Inflammatory macrophage treated with lipopolysaccharide for 1 hour (primary cell): ENCODE data around the gene RNF43.

Experiments used
- DNase-seq, 2 donors: peaks; one replicate each; pipeline ENCODE4 v3.0.0-alpha.2; 2020 to 2022

The RNF43 gene

DNA sequence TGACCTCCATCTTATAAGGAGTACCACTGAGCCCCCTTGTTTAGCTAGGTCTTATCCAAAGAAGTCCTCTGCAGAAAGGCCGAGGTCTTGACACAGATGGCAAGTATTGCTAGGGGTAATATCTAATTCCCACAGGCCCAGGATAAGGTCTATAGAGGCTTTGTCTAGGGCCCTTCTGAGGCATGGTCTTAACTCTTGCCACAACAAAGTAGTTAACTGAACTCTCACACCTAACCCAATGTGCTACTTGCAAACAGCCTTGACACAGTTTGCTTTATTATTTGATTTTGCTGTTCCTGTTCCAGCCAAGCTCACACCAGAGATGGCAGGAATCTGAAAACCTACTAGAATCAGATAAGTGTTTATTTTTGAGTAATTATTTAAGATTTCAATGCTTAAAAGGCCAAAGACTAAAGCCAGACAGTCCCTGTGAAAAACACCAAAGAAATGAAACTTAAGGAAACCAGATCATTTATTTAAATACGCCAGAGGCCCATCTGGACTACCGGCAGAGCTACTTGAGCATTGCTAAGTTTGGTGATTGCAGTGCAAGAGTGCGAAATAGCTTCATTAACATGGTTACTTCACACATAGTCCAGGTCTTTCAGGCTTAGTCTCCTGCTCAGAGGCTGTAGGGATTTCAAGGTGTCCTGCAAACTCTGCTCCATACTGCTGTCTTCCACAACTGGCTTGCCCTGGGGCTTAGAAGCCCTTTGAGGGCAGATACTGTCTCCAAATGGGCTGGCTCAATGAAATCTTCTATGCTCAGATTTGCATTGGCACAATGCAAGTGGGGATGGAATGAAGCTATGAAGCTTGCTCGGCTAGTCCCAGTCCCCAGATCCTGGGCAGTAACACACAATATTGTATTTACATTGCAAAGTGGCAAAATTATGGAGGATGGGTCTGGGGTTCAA lies 36.9 kb downstream of the RNF43 start:
- no peak for DNase-seq

DNA sequence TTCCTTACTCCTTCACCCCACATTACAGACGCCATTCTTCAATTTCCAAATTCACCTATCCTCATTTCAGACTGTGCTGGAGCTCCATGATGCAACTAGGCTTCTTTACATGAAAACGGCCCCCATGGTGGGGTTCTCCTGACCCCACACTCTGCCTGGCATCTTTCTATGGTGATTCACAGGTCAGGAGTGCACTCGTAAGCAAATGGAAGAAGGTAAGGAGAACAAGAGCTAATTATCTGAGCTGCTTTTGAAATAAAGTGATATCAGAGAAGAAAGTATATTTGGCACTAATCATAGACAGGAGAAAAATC lies 37.9 kb downstream of the RNF43 start:
- no peak for DNase-seq

GRCh38 chr17:58378733-58379510 lies 38.4 kb downstream of the RNF43 start:
- DNase-seq = no peak

GRCh38 chr17:58377661-58378060 lies 39.7 kb downstream of the RNF43 start:
- DNase-seq = no peak

- peak; percentile 25 to 29 for DNase-seq
Observed at GRCh38 chr17:58377093-58377601, 40.2 kb downstream of the RNF43 start.

DNA sequence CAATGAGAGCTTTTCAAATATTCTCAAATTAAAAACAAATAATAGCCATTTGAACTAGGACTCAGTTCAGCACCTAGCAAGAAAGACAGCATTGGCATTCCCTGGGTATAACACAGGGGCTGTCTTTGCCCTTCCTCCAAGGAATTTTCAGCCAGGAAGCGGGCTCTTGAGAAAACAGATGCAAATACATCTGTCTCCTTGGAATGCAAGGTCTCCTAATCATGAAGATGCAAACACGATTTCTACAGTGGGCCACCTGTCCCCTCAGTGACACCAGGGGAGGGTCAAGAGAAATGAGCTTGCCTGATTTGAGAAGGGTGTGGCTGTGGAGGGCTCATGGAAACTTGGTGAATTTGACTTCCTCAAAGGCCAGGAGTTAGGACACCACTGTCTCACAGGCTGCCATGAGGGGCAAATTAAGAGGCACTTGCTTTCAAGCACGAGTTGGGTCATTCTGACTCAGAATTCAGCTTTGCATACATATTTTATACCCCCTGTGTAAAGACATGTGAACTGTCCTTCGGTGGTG lies 40.8 kb downstream of the RNF43 start:
- peak; percentile 61 to 67 for DNase-seq

DNA sequence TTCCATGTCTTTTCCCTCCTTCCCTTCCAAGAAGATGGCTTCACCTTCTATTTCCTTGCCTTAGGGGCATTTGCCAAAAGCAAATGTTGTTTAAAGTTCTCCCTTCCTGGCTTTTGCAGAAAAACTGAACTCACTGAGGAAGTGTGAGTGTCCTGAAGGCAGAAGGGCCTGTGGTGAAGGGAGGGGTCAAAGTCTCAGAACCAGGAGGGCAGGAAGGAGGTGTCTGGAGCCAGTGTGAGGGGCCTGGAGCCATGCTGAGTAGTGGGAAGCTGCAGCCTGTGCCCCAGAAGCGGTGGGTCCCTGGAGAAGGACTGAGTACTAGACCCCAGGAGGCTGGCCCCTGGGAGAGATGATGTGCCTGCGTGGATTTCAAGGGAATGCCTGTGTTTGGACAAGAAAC lies 41.5 kb downstream of the RNF43 start:
- DNase-seq = no peak

DNA sequence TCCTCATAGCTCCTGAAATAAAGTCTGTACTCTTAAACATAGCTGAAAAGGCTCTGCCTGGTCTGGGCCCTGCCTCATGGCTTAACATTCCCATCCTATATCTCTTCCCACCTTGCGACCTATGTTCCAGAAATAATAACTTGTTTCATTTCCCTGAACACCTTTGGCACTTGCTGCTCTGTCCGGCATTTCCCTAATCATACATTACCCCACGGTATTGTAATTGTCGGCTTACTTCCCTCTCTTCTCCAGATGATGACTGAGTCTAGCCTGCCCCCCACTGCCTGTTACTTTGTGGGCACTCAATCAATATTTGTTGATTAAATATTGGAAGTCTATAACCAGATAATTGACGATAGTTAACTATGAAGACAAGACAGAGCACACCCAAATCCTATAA lies 42.1 kb downstream of the RNF43 start:
- DNase-seq = peak; percentile 19 to 39

GRCh38 chr17:58373923-58374322 lies 43.4 kb downstream of the RNF43 start:
- DNase-seq = no peak

DNA sequence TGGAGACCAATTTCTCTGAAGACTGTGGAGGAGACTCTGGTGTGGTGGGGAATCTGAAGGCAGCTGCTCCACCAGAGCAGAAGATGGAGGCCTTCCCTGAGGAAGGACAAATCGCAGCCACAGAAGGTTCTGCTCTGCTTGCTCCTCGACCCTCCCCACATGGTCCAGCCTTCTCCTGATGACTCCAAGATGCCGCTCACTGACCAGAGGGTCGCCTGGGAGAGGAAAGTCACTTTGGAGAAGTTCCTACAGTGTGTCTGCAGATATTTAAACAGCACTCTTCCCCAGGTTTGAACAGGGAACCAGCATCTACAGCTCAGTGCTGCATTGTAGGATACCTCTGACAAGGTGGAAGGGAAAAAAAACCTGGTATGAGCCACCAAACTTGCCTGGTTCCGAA lies 44.3 kb downstream of the RNF43 start:
- no peak for DNase-seq

GRCh38 chr17:58371300-58371950 lies 45.9 kb downstream of the RNF43 start:
- DNase-seq = no peak

- DNase-seq = no peak
Observed at GRCh38 chr17:58370716-58371115, 46.6 kb downstream of the RNF43 start.

GRCh38 chr17:58370309-58370708 lies 47.0 kb downstream of the RNF43 start:
- DNase-seq = no peak

DNA sequence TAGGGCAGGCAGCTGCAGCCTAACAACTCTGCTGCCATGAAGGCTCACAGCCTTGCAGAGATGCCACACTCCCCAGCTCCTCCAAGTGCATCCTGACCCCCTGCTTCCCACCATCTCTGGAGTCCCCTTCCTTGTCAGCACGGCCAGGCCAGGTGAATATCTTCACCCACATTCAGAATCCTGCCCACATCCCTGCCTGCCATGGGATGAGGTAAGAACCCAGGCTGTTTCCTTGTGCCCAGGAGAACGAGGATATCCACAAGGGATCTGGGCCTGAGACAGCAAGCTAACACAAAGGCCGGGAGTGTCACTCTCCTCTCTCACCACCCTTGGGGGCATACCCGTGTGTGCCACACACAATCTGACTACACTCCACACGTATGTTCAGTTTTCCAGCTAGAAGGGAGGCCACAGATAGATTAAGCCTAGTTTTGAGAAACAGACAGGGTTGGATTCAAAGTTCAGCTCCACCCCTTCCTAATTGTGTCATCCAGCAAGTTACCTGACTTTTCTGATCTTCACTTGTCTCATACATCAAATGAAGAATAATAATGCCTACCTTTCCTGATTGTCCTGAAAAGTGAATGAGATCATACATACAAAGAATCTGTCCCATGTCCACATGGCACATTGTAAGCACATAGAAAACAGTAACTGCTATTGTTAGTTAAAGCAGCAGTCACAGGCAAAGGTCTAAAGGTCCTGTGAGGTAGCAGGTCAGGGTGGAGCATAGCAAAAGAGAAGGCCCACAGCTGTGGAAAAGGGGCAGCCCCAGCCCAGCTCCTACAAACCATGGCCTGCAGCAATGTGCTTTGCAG lies 47.9 kb downstream of the RNF43 start:
- DNase-seq = no peak

DNA sequence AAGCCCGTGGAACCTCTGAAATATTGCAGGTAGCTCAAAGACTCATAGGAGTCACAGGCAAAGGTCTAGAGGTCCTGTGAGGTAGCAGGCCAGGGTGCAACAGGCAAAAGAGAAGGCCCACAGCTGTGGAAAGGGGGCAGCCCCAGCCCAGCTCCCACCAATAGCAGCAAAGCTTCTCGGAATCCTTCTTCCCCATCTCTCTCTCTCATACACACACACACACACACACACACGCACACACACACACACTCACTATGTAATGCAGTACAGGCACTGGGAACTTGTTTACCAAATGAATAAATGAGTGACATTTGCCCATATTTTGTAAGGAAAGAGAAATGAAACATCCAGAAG lies 48.5 kb downstream of the RNF43 start:
- DNase-seq = no peak
